ENCODE data around the gene NKX1-1.

Gene NKX1-1

DNA sequence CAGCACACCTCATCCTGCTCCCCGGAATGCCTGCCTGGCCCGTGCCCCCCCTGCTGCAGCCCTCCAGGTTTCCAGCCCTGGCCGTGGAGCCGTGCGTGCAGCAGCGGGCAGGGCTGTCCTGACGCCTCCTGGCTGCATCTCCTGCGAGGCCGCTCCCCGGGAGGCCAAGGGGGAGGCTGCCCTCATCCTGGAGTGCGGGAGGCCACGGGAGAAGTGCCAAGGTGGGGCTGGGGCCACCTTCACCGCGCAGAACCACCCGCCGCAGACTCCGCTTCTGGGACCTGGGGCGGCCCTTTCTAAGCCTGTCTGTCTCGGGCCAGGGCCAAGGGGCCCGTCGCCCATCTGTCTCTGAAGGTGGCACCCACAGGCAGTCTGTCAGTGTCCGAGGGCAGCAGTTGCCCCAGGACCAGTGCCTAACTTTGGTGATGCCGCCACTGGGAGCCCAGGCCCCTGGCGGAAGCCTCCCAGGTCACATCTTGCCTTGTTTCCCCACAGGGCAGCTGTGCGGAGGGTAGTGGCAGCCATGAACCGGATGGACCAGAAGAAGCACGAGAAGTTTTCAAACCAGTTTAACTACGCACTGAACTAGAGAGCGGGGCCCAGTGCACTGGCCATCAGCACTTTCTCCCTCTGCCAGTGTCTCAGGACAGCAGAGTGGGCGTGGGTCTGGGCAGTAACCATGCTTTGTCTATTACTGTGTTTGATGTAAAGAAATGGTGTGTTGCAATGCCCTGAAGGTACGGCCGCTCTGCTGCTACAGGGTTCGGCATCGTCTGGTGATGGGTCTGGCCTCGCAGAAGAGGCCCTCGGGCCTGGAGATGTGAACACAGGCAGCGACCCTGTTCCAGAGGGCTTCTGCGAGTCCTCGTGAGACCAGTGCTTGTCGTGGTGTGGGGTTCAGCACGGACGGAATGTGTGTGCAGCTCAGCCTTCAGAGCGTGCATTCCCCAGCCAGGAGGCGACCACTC, 20.6 kb downstream of the NKX1-1 start:
- no peak for DNase-seq

GRCh38 chr4:1384675-1385372, 21.4 kb downstream of the NKX1-1 start:
- DNase-seq, result no peak

DNA sequence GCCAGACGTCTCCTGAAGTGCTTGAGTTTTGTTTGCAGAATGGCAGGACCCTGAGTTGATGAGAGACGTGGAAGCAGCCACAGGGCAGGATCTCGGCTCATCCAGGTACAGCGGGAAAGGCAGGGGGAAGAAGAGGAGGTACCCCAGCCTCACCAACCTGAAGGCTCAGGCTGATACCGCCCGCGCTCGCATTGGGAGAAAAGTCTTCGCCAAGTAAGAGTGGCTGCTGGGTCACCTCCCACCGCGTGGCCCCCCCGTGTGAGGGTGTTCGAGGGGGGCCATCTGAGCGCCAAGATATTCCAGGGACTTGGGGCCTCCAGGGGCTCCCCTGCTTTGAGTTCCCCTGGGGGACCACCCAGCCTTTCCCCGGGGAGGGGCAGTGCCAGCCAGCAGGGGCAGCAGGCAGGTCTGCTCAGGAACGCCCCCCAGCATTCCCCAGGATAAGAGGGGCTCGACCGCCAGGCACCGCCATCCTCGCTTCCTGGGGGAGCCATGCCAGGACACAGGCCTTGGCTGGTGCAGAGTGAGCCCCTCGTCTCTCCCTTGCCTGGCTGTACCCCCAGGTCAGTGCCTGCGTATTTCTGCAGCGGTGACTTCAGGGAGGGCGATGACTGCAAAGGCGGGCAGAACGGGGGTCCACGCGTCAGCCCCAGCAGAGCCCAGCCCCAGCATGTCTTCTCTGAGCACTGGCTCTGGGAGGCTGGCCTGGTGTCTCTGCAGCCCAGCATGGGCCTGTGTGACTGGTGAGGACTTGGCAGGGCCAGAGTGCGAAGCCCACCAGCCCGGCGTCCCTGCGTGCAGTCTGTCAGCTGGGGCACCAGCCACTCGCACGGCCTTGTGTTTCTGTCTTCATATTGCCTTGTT, 22.3 kb downstream of the NKX1-1 start:
- DNase-seq, result no peak

- no peak for DNase-seq
Measured at GRCh38 chr4:1382776-1383727, 23.2 kb downstream of the NKX1-1 start.

- DNase-seq, result no peak
Measured at GRCh38 chr4:1381944-1382541, 24.2 kb downstream of the NKX1-1 start.

- DNase-seq, result no peak
Measured at GRCh38 chr4:1381181-1381621, 25.0 kb downstream of the NKX1-1 start.

- no peak for DNase-seq
Measured at GRCh38 chr4:1380368-1381151, 25.7 kb downstream of the NKX1-1 start.

DNA sequence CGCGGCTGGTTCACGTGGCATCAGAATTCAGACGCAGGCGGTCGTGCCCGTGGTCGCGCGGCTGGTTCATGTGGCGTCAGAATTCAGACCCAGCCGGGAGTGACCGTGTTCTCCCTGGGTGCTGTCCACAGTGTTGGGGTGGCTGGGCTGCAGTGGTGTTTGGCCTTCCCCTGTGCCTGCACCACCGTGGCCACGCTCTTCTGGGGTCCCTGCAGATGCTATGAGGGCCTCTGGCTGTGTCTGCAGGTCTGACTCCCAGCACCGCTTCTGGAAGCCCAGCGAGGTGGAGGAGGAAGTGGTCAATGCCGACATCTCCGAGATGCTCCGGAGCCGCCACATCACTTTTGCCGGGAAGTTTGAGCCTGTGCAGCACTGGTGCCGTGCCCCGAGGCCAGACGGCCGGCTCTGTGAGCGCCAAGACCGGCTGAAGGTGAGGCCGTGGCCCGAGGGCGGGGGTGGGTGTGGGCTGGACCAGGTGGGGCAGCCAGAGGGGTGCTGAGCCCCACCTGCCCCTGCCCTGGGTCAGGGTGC, 26.4 kb downstream of the NKX1-1 start:
- DNase-seq, result no peak

DNA sequence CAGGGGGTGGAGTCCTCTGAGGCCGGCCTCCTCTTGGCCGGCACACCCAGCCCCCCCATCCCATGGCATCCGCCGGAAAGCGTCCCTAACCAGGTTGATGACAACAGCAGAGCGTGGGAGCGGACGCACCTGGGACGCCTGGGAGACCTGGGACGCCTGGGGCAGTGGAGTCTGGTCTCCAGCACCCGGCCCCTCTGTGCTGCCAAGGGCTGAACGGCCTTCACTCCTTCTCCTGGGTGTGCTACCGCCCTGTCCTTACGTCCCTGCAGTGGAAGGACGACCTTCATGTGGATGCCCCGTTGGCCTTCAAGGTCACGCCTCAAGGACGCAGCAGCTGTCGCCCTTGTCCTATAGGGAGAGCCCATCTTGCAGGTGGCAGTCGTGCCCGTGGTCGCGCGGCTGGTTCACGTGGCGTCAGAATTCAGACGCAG, 26.9 kb downstream of the NKX1-1 start:
- no peak for DNase-seq

DNA sequence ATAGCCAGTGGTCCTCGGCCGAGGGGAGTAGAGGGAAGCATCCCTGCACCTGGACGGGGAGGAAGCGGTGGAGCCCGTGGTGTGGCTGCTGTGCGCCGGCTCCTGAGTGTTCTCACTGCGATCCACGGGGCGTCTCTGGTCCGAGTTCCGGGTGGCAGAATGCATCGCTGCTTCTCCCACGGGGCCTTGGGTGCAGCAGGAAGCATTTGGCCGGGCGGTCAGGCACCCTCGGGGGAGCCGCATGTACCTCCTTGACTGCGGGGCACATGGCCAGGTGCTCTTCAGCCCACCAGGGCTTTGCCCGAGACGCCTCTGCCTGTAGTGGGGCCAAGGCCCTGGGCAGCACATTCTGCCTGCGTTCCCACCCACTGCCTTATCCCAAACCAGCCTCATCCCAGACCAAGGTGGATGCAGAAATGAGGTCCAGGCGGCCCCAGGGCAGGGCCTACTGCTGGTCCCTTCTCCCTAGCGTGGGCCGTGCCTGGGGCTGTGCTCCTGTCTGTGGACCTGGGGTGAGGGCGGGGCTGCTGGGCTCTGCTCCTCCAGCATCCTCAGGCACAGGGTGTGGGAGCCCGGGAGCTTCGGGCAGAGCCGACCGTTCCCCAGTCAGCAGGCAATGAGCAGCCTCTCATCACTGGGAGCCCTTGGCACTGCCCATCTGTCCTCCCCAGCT, 27.5 kb downstream of the NKX1-1 start:
- DNase-seq, result no peak

GRCh38 chr4:1377606-1378261, 28.5 kb downstream of the NKX1-1 start:
- no peak for DNase-seq

GRCh38 chr4:1376841-1377605, 29.2 kb downstream of the NKX1-1 start:
- DNase-seq, result no peak

GRCh38 chr4:1376391-1376840, 29.8 kb downstream of the NKX1-1 start:
- no peak for DNase-seq

DNA sequence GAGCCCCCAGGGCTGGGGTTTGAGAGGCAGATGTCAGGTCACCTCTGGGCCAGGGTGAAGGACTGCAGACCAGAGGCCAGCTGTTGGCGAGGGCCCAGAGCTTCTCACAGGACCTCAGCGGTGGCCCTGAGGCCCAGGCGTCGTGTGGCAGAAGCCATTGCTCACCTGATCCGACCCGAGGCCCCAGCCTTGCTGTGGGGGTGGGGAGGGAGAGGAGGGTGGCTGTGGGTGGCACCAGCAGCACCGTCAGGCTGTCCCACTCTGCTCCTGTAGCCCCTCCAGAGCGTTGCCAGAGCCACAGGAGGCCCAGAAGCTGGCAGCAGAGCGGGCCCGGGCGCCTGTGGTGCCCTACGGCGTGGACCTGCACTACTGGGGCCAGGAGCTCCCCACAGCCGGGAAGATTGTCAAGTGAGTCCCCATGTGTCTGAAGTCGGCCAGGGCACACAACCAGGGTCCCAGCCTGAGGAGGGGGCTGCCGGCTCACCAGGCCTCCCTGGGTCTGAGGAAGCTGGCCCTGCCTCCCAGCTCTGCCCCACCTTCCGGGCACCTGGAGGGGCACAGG, 30.4 kb downstream of the NKX1-1 start:
- DNase-seq, result no peak

DNA sequence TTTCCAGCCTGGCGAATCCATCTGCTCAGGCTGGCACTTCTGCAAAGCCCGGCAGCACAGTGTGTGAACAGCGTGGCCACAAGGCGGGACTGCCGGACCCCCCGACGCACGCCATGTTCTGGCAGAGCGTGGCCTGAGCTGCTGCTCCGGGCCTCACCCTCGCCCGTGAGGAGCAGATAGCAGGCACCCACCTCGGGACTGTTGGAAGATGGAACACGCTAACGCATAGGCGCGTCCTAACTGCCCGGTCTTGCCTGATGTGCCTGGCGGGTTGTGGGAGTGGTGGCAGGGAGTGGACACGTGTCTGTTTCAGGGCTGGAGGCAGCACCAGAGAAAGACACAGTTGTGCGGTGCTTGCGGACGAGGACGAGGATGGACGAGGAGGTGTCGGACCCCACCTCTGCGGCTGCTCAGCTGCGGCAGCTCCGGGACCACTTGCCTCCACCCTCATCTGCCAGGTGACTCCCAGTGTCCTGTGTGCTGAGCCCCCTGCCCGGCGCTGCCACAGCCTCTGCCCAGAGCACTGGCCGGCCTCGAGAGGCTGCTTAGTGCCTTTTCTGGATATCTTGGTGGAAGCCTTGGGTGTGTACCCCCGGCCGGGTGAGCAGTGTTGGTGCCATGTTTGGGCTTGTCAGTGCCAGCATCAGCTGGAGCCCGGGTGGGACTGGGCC, 31.1 kb downstream of the NKX1-1 start:
- no peak for DNase-seq

GRCh38 chr4:1374706-1375045, 31.6 kb downstream of the NKX1-1 start:
- no peak for DNase-seq
